ENCODE measurements around the gene CAPZB.
A peak's percentile ranks its signal among the peaks of the same experiment; 100 is the strongest.
"Not testable (repeated sequence)": the region's sequence is repeated elsewhere in the genome, so short reads cannot be mapped to it uniquely, and the experiment has no call there.

CAPZB gene

GRCh38 chr1:19485362-19486187, at the start of gene CAPZB:
Gene CAPZB (minus strand): TSS chr1:19485539. CDS start chr1:19485438, 101 bp downstream.
- DNase-seq (ENCODE audit: low spot score), result peak; percentile 95

GRCh38 chr1:19534281-19534680, 48.9 kb upstream of the CAPZB start:
- DNase-seq (ENCODE audit: low spot score), result no peak

- no peak for DNase-seq (ENCODE audit: low spot score)
These were observed 48.3 kb upstream of the CAPZB start for GRCh38 chr1:19533626-19534025.

- DNase-seq (ENCODE audit: low spot score), result no peak
These were observed 47.2 kb upstream of the CAPZB start for GRCh38 chr1:19532519-19532918.

GRCh38 chr1:19529664-19530063, 44.3 kb upstream of the CAPZB start:
- DNase-seq (ENCODE audit: low spot score), result no peak

- DNase-seq (ENCODE audit: low spot score), result no peak
These were observed 43.1 kb upstream of the CAPZB start for GRCh38 chr1:19528438-19528837.

GRCh38 chr1:19525607-19526545, 40.5 kb upstream of the CAPZB start:
- DNase-seq (ENCODE audit: low spot score), result no peak

GRCh38 chr1:19524791-19525190, 39.5 kb upstream of the CAPZB start:
- DNase-seq (ENCODE audit: low spot score), result no peak

- DNase-seq (ENCODE audit: low spot score), result not testable (repeated sequence)
These were observed 37.2 kb upstream of the CAPZB start for GRCh38 chr1:19522570-19522969.

GRCh38 chr1:19521411-19521810, 36.1 kb upstream of the CAPZB start:
- no peak for DNase-seq (ENCODE audit: low spot score)

GRCh38 chr1:19517017-19517416, 31.7 kb upstream of the CAPZB start:
- no peak for DNase-seq (ENCODE audit: low spot score)

GRCh38 chr1:19515201-19515600, 29.9 kb upstream of the CAPZB start:
- no peak for DNase-seq (ENCODE audit: low spot score)

GRCh38 chr1:19514391-19514831, 29.1 kb upstream of the CAPZB start:
- DNase-seq (ENCODE audit: low spot score), result no peak

GRCh38 chr1:19512545-19512944, 27.2 kb upstream of the CAPZB start:
- no peak for DNase-seq (ENCODE audit: low spot score)

GRCh38 chr1:19511116-19511515, 25.8 kb upstream of the CAPZB start:
- no peak for DNase-seq (ENCODE audit: low spot score)

- not testable (repeated sequence) for DNase-seq (ENCODE audit: low spot score)
These were observed 24.3 kb upstream of the CAPZB start for GRCh38 chr1:19509647-19510046.

GRCh38 chr1:19507516-19507915, 22.2 kb upstream of the CAPZB start:
- DNase-seq (ENCODE audit: low spot score), result no peak

GRCh38 chr1:19505693-19506457, 20.5 kb upstream of the CAPZB start:
- DNase-seq (ENCODE audit: low spot score), result no peak

GRCh38 chr1:19504796-19505692, 19.7 kb upstream of the CAPZB start:
- no peak for DNase-seq (ENCODE audit: low spot score)

- not testable (repeated sequence) for DNase-seq (ENCODE audit: low spot score)
These were observed 16.9 kb upstream of the CAPZB start for GRCh38 chr1:19502284-19502683.

GRCh38 chr1:19499887-19500286, 14.5 kb upstream of the CAPZB start:
- not testable (repeated sequence) for DNase-seq (ENCODE audit: low spot score)
